HG02642 (cell line): ENCODE results near the gene MCM3.

Experiments used
- ATAC-seq: cut with Tn5 transposase; IDR thresholded peaks from one replicate; pipeline ENCODE4 v1.9.1; 2021; ENCODE audit warnings: mild to moderate bottlenecking; ENCODE audit not compliant: unreplicated experiment, poor library complexity

The MCM3 gene

GRCh38 chr6:52304983-52305390 is 20.4 kb upstream of the MCM3 start:
- peak; percentile 64 for ATAC-seq

- no peak for ATAC-seq
Observed at GRCh38 chr6:52303178-52303577, 18.6 kb upstream of the MCM3 start.

GRCh38 chr6:52301326-52301725 is 16.8 kb upstream of the MCM3 start:
- no peak for ATAC-seq

- no peak for ATAC-seq
Observed at GRCh38 chr6:52300489-52300931, 16.0 kb upstream of the MCM3 start.

- no peak for ATAC-seq
Observed at GRCh38 chr6:52299653-52300052, 15.1 kb upstream of the MCM3 start.

GRCh38 chr6:52297433-52297832 is 12.9 kb upstream of the MCM3 start:
- peak; percentile 49 for ATAC-seq

GRCh38 chr6:52293067-52293466 is 8.5 kb upstream of the MCM3 start:
- ATAC-seq = no peak

GRCh38 chr6:52288841-52289240 is 4.3 kb upstream of the MCM3 start:
- no peak for ATAC-seq

- ATAC-seq = no peak
Observed at GRCh38 chr6:52288216-52288615, 3.7 kb upstream of the MCM3 start.

GRCh38 chr6:52286798-52287432 is 2.4 kb upstream of the MCM3 start:
- no peak for ATAC-seq

- no peak for ATAC-seq
Observed at GRCh38 chr6:52285177-52286068, 881 bp upstream of the MCM3 start.

- peak; percentile 11 for ATAC-seq
Observed at GRCh38 chr6:52284131-52284459, 447 bp downstream of the MCM3 start.

- ATAC-seq = no peak
Observed at GRCh38 chr6:52283111-52283510, 1.4 kb downstream of the MCM3 start.

GRCh38 chr6:52276130-52276529 is 8.4 kb downstream of the MCM3 start:
- ATAC-seq = no peak

GRCh38 chr6:52271852-52272460 is 12.6 kb downstream of the MCM3 start:
- no peak for ATAC-seq

GRCh38 chr6:52263709-52264540 is 20.6 kb downstream of the MCM3 start:
- peak; percentile 80 for ATAC-seq

GRCh38 chr6:52262620-52263344 is 21.8 kb downstream of the MCM3 start:
- no peak for ATAC-seq

GRCh38 chr6:52261229-52261628 is 23.3 kb downstream of the MCM3 start:
- no peak for ATAC-seq

GRCh38 chr6:52260634-52261033 is 23.9 kb downstream of the MCM3 start:
- no peak for ATAC-seq

GRCh38 chr6:52255434-52255833 is 29.1 kb downstream of the MCM3 start:
- ATAC-seq = no peak
